H1 (cell line): Measurements from ENCODE around the gene SHPK. TPM values are rescaled to one million over a fixed set of nuclear protein-coding genes. Genes with fewer than 3 reads are reported as not detected.

Source experiments
- CEBPB ChIP-seq: IDR thresholded peaks from 2 replicates; pipeline ENCODE4 v1.6.1; 2012; ENCODE audit warnings: low read depth, low read length
- GABPA ChIP-seq: IDR thresholded peaks from 2 replicates; pipeline ENCODE4 v1.6.1; 2011; ENCODE audit warnings: mild to moderate bottlenecking, low read length, moderate library complexity, borderline replicate concordance; ENCODE audit not compliant: insufficient read depth
- JUND ChIP-seq: IDR thresholded peaks from 2 replicates; pipeline ENCODE4 v1.6.1; 2011; ENCODE audit warnings: mild to moderate bottlenecking, improper control_type of control experiment, low read length
- MAX ChIP-seq: IDR thresholded peaks from 2 replicates; pipeline ENCODE4 v1.6.1; 2012; ENCODE audit warnings: inconsistent platforms
- SAP30 ChIP-seq: fragments of 300-600 bp; sonication (generic); IDR thresholded peaks from 2 replicates; pipeline ENCODE4 v1.7.1; 2012; ENCODE audit warnings: low read length, moderate library complexity, mild to moderate bottlenecking, inconsistent platforms; ENCODE audit not compliant: insufficient read depth, insufficient replicate concordance
- SIRT6 ChIP-seq: IDR thresholded peaks from one replicate; pipeline ENCODE4 v1.7.1; 2012; ENCODE audit warnings: low read length, inconsistent platforms
- polyA plus RNA-seq, 7 experiments: library from polyadenylated mRNA; depleted of rRNA in 3 of 7; stranded (reverse) in 5 of 7; unstranded in 2 of 7; fragments of >200 nt in 5 of 7; fragments of 200-250 nt in 2 of 7; gene quantifications; 1 replicate in 5 of 7; 2 replicates in 1 of 7; 4 replicates in 1 of 7; pipeline versions ENCODE4 v1.2.1 to v1.2.3, GENCODE V29; 2011 to 2013; ENCODE audit warnings: missing spikeins in 2 of 7, mixed read lengths in 2 of 7
- total RNA-seq: library from RNA; stranded (reverse); fragmentation: NEBNext Ultra II Directional; extraction: Animal tissue kit (Norgen Biotek cat#: 25700); gene quantifications from 2 replicates; pipeline ENCODE4 v1.2.1, GENCODE V29; 2021

SHPK gene
- total and polyA plus RNA-seq, 2 of the 8 experiments (the other 6 are each of a cell fraction or from before 2014, with no cell fraction given), result 28.6 to 36.7 TPM

GRCh38 chr17:3669548-3669947, 33.5 kb upstream of the SHPK start (continued):
- TF ChIP-seq SIRT6 (no peak), SAP30 (no peak), JUND (no peak), MAX (no peak), GABPA (no peak), CEBPB (no peak)
- TF ChIP-seq, all 59 proteins: peak for 0
